Astrocyte (in vitro differentiated cells and primary cell): ENCODE data around the gene KLK13. TPM values are rescaled to one million over a fixed set of nuclear protein-coding genes. Genes with fewer than 3 reads are reported as not detected.

ENCODE experiments used
- DNase-seq: peaks from one replicate; pipeline ENCODE4 v3.0.0-alpha.2; 2010; ENCODE audit warnings: low read depth
- FAIRE-seq: peaks from 2 replicates; lab custom pipeline; 2011; peaks lifted over from hg19 to GRCh38; lab: Jason Lieb, UNC
- H2AFZ ChIP-seq: 2 replicates; pipeline ENCODE4 v1.6.0; 2012; ENCODE audit warnings: low read depth, low read length, inconsistent platforms
- H3K27ac ChIP-seq: 2 replicates; pipeline ENCODE4 v1.5.1; 2011; ENCODE audit warnings: low read depth, low read length, inconsistent platforms
- H3K27me3 ChIP-seq: 2 replicates; pipeline ENCODE4 v1.6.0; 2011; ENCODE audit warnings: low read length, inconsistent platforms; ENCODE audit not compliant: insufficient read depth
- H3K36me3 ChIP-seq: 2 replicates; pipeline ENCODE4 v1.5.1; 2011; ENCODE audit warnings: low read length, inconsistent platforms; ENCODE audit not compliant: insufficient read depth
- H3K4me1 ChIP-seq: 2 replicates; pipeline ENCODE4 v1.5.1; 2011; ENCODE audit warnings: low read length, inconsistent platforms; ENCODE audit not compliant: insufficient read depth
- H3K4me2 ChIP-seq: 2 replicates; pipeline ENCODE4 v1.6.0; 2012; ENCODE audit warnings: low read length, inconsistent platforms
- H3K4me3 ChIP-seq: 2 replicates; pipeline ENCODE4 v1.5.1; 2011; ENCODE audit warnings: low read depth, mild to moderate bottlenecking, low read length, inconsistent platforms; ENCODE audit not compliant: insufficient read depth
- H3K79me2 ChIP-seq: 2 replicates; pipeline ENCODE4 v1.6.0; 2012; ENCODE audit warnings: mild to moderate bottlenecking, low read length, inconsistent platforms; ENCODE audit not compliant: insufficient read depth
- H3K9ac ChIP-seq: 2 replicates; pipeline ENCODE4 v1.6.0; 2012; ENCODE audit warnings: mild to moderate bottlenecking, low read length, inconsistent platforms
- H3K9me3 ChIP-seq: 2 replicates; pipeline ENCODE4 v1.5.1; 2012; ENCODE audit warnings: low read depth, mild to moderate bottlenecking, low read length, inconsistent platforms; ENCODE audit not compliant: insufficient read depth
- H4K20me1 ChIP-seq: 2 replicates; pipeline ENCODE4 v1.6.0; 2012; ENCODE audit warnings: low read length, inconsistent platforms; ENCODE audit not compliant: insufficient read depth
- H3K27ac Mint-ChIP-seq: one replicate; pipeline ENCODE4 v1.8.0; 2021; ENCODE audit warnings: mild to moderate bottlenecking, mixed read lengths; ENCODE audit not compliant: unreplicated experiment
- H3K27me3 Mint-ChIP-seq: one replicate; pipeline ENCODE4 v1.8.0; 2021; ENCODE audit warnings: low read depth, mixed read lengths; ENCODE audit not compliant: unreplicated experiment
- H3K36me3 Mint-ChIP-seq: one replicate; pipeline ENCODE4 v1.8.0; 2021; ENCODE audit warnings: low read depth, mixed read lengths; ENCODE audit not compliant: unreplicated experiment
- H3K4me1 Mint-ChIP-seq: one replicate; pipeline ENCODE4 v1.8.0; 2021; ENCODE audit warnings: low read depth, mixed read lengths; ENCODE audit not compliant: unreplicated experiment
- H3K4me3 Mint-ChIP-seq: one replicate; pipeline ENCODE4 v1.8.0; 2021; ENCODE audit warnings: mild to moderate bottlenecking, moderate library complexity, mixed read lengths; ENCODE audit not compliant: unreplicated experiment
- H3K9me3 Mint-ChIP-seq: one replicate; pipeline ENCODE4 v1.8.0; 2021; ENCODE audit warnings: mild to moderate bottlenecking, mixed read lengths; ENCODE audit not compliant: unreplicated experiment
- EZH2 ChIP-seq: IDR thresholded peaks from 2 replicates; pipeline ENCODE4 v1.6.1; 2012; ENCODE audit warnings: mild to moderate bottlenecking, low read length, inconsistent platforms; ENCODE audit not compliant: insufficient read depth
- total RNA-seq: library from RNA; stranded (reverse); gene quantifications from 2 replicates; pipeline ENCODE4 v1.2.1, GENCODE V29; 2021
- TF ChIP-seq, protein P1 (sequence below): IDR thresholded peaks from 2 replicates; pipeline ENCODE4 v1.5.1; 2011; ENCODE audit warnings: low read depth, mild to moderate bottlenecking, inconsistent platforms, low read length, moderate library complexity; ENCODE audit not compliant: insufficient read depth

KLK13 gene
- total RNA-seq, 1 donor from 2014 or later = 0.32 TPM

DNA sequence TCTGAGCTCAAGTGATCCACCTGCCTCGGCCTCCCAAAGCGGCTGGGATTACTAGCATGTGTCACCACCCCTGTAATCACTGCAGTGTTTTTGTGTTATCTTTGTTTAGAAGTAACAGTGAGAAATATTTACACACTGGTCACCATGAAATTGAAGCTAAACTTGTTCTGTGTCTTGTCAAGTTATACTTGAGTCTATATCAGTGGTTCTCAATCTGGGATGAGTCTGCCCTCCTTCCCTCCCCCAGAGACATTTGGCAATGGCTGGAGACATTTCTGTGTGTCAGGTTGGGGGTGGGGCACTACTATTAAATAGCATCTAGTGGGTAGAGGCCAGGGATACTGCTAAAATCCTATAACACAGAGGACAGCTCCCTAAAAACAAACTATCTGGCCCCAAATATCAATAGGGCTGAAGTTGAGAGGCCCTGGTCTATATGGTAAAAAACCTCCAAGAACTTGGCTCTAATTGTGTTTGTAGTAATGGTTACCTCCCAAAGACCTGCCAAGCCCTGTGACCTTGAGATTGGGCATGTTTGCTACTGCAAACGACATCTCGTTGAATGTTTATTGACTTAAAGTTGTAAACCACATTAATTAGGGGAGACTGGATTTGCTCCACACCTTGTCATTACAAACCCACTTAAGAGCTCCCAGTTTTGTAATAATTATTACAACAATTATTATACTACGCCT lies 36.4 kb upstream of the KLK13 start:
- Histone ChIP-seq H3K4me2 (no peak overlapping the region), H3K79me2 (peaks cover 28% of the 10 kb centered on the region), H3K36me3 (peaks cover 7% of the 10 kb centered on the region), H3K4me1 (no peaks in the 10 kb centered on the region), H4K20me1 (peaks cover 59% of the 10 kb centered on the region), H3K27ac (no peak overlapping the region), H3K27me3 (no peaks in the 10 kb centered on the region), H3K9me3 (no peaks in the 10 kb centered on the region), H2AFZ (no peak overlapping the region), H3K9ac (no peak overlapping the region), H3K4me3 (no peak overlapping the region)
- Mint-ChIP-seq H3K4me1 (peaks cover 2% of the 10 kb centered on the region), H3K36me3 (peaks cover 8% of the 10 kb centered on the region), H3K4me3 (no peak overlapping the region), H3K27ac (no peak overlapping the region), H3K9me3 (no peaks in the 10 kb centered on the region), H3K27me3 (no peaks in the 10 kb centered on the region)
- FAIRE-seq (no peak), DNase-seq (no peak)
- TF ChIP-seq, protein P1, sequence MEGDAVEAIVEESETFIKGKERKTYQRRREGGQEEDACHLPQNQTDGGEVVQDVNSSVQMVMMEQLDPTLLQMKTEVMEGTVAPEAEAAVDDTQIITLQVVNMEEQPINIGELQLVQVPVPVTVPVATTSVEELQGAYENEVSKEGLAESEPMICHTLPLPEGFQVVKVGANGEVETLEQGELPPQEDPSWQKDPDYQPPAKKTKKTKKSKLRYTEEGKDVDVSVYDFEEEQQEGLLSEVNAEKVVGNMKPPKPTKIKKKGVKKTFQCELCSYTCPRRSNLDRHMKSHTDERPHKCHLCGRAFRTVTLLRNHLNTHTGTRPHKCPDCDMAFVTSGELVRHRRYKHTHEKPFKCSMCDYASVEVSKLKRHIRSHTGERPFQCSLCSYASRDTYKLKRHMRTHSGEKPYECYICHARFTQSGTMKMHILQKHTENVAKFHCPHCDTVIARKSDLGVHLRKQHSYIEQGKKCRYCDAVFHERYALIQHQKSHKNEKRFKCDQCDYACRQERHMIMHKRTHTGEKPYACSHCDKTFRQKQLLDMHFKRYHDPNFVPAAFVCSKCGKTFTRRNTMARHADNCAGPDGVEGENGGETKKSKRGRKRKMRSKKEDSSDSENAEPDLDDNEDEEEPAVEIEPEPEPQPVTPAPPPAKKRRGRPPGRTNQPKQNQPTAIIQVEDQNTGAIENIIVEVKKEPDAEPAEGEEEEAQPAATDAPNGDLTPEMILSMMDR = no peak

DNA sequence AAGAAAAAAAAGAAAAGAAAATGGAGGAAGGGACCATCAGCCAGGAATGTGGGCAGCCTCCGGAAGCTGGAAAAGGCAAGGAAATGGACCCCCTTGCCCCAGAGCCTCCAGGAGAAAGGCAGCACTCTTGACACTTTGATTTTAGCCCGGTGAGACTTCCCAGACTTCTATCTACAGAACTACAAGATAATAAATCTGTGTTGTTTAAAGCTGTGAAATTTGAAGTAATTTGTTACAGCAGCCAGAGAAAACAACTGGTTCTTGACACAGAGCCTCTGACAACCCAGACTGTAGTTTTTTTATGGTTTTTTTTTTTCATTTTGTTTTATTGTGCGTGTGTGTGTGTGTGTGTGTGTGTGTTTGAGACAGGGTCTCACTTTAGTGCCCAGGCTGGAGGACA lies 35.7 kb upstream of the KLK13 start:
- Histone ChIP-seq H3K27me3 (no peaks in the 10 kb centered on the region), H3K36me3 (peaks cover 7% of the 10 kb centered on the region), H3K4me2 (no peak overlapping the region), H3K27ac (no peak overlapping the region), H3K4me1 (no peaks in the 10 kb centered on the region), H2AFZ (no peak overlapping the region), H3K79me2 (peaks cover 20% of the 10 kb centered on the region), H3K9me3 (no peaks in the 10 kb centered on the region), H4K20me1 (peaks cover 63% of the 10 kb centered on the region), H3K4me3 (no peak overlapping the region), H3K9ac (no peak overlapping the region)
- DNase-seq (no peak), FAIRE-seq (no peak)
- TF ChIP-seq EZH2 = no peak
- TF ChIP-seq, protein P1 = no peak
- Mint-ChIP-seq H3K27ac (no peak overlapping the region), H3K4me3 (no peak overlapping the region), H3K36me3 (peaks cover 8% of the 10 kb centered on the region), H3K9me3 (no peaks in the 10 kb centered on the region), H3K4me1 (peaks cover 2% of the 10 kb centered on the region), H3K27me3 (no peaks in the 10 kb centered on the region)

DNA sequence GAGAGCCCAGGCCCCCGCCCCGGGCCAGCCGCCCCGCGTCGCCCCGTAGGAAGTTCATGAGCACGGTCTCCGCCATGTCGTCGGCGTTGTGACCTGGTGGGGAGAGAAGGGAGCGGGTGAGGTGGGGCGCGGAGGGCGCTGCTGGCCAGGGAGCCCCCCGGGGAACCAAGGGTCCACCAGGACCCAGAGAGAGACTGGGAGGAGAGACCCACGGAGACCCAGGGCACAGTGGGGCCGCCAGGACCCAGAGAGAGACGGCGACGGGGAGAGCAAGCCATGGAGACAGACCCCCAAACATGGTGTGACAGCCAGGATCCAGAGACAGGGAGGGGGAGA lies 34.1 kb upstream of the KLK13 start:
- H3K36me3 Mint-ChIP-seq = peaks cover 8% of the 10 kb centered on the region
- peaks cover 2% of the 10 kb centered on the region for H3K27me3 Mint-ChIP-seq
- Histone ChIP-seq H3K79me2 (peaks cover 7% of the 10 kb centered on the region), H3K27me3 (no peaks in the 10 kb centered on the region), H3K9ac (no peak overlapping the region), H3K4me2 (no peak overlapping the region), H2AFZ (no peak overlapping the region), H3K4me1 (no peaks in the 10 kb centered on the region), H3K27ac (no peak overlapping the region), H4K20me1 (peaks cover 60% of the 10 kb centered on the region), H3K9me3 (no peaks in the 10 kb centered on the region), H3K36me3 (peaks cover 7% of the 10 kb centered on the region), H3K4me3 (no peak overlapping the region)
- no peaks in the 10 kb centered on the region for H3K9me3 Mint-ChIP-seq
- no peak overlapping the region for H3K4me3 Mint-ChIP-seq
- TF ChIP-seq, protein P1 = no peak
- no peak for TF ChIP-seq EZH2
- H3K4me1 Mint-ChIP-seq = peaks cover 2% of the 10 kb centered on the region
- FAIRE-seq = no peak
- DNase-seq = no peak
- no peak overlapping the region for H3K27ac Mint-ChIP-seq
